Measurements from ENCODE around the gene DYRK1A. TPM values are rescaled to one million over a fixed set of nuclear protein-coding genes. Genes with fewer than 3 reads are reported as not detected.

The DYRK1A gene
- total RNA-seq, 2 donors from 2014 or later = 53.0 to 68.3 TPM

GRCh38 chr21:37432710-37433455, 66.3 kb downstream of the DYRK1A start:
- DNase-seq (no peak), ATAC-seq (no peak)
- intact Hi-C loops (cut with DNase I) = no loop called here

GRCh38 chr21:37433456-37433840, 66.9 kb downstream of the DYRK1A start:
- intact Hi-C loops (cut with DNase I) = no loop called here
- DNase-seq (no peak), ATAC-seq (no peak)

GRCh38 chr21:37435120-37435519, 68.5 kb downstream of the DYRK1A start:
- peak; percentile 98 to 99 for ATAC-seq
- peak; percentile 58 for DNase-seq
- intact Hi-C loops (cut with DNase I) = no loop called here

GRCh38 chr21:37435711-37436110, 69.1 kb downstream of the DYRK1A start:
- no peak for ATAC-seq
- no peak for DNase-seq
- intact Hi-C loops (cut with DNase I) = no loop called here

- DNase-seq (no peak), ATAC-seq (peak in 1 of 2 donors; percentile 71)
- intact Hi-C loops (cut with DNase I) = no loop called here
Measured at GRCh38 chr21:37436174-37436573, 69.6 kb downstream of the DYRK1A start.

- no peak for ATAC-seq
- intact Hi-C loops (cut with DNase I) = no loop called here
- DNase-seq = no peak
Measured at GRCh38 chr21:37437376-37438080, 71.0 kb downstream of the DYRK1A start.

GRCh38 chr21:37443683-37444082, 77.1 kb downstream of the DYRK1A start:
- no peak for DNase-seq
- no peak for ATAC-seq
- intact Hi-C loops (cut with DNase I) = no loop called here

- intact Hi-C loops (cut with DNase I) = no loop called here
- no peak for DNase-seq
- ATAC-seq = peak in 1 of 2 donors; percentile 80
Measured at GRCh38 chr21:37445228-37445627, 78.7 kb downstream of the DYRK1A start.

GRCh38 chr21:37446552-37446951, 80.0 kb downstream of the DYRK1A start:
- intact Hi-C loops (cut with DNase I) = no loop called here
- no peak for DNase-seq
- ATAC-seq = no peak

- intact Hi-C loops (cut with DNase I) = no loop called here
- no peak for DNase-seq
- ATAC-seq = no peak
Measured at GRCh38 chr21:37447288-37447936, 80.8 kb downstream of the DYRK1A start.

GRCh38 chr21:37449302-37449937, 82.8 kb downstream of the DYRK1A start:
- ATAC-seq (no peak), DNase-seq (no peak)
- intact Hi-C loops (cut with DNase I) = no loop called here

GRCh38 chr21:37450445-37450941, 83.9 kb downstream of the DYRK1A start:
- DNase-seq (no peak), ATAC-seq (peak in 1 of 2 donors; percentile 37)
- intact Hi-C loops (cut with DNase I) = loop anchor here in 1 of 2 donors (5.0 kb wide), 1 partner anchor 83 kb away; the partner anchor contains the start of gene DYRK1A

GRCh38 chr21:37451446-37451845, 84.9 kb downstream of the DYRK1A start:
- intact Hi-C loops (cut with DNase I) = loop anchor here in 1 of 2 donors (5.0 kb wide), 1 partner anchor 84 kb away; the partner anchor contains the start of gene DYRK1A
- ATAC-seq (no peak), DNase-seq (no peak)

GRCh38 chr21:37452227-37452626, 85.7 kb downstream of the DYRK1A start:
- DNase-seq (no peak), ATAC-seq (peak; percentile 79 to 83)
- intact Hi-C loops (cut with DNase I) = loop anchor here in 1 of 2 donors (5.0 kb wide), 1 partner anchor 85 kb away; the partner anchor contains the start of gene DYRK1A

GRCh38 chr21:37453350-37453749, 86.8 kb downstream of the DYRK1A start:
- ATAC-seq (no peak), DNase-seq (no peak)
- intact Hi-C loops (cut with DNase I) = loop anchor here in 1 of 2 donors (5.0 kb wide), 1 partner anchor 86 kb away; the partner anchor contains the start of gene DYRK1A

- peak in 1 of 2 donors; percentile 13 for ATAC-seq
- DNase-seq = no peak
- intact Hi-C loops (cut with DNase I) = loop anchor here in 1 of 2 donors (5.0 kb wide), 1 partner anchor 88 kb away; the partner anchor contains the start of gene DYRK1A
Measured at GRCh38 chr21:37454869-37455503, 88.4 kb downstream of the DYRK1A start.

GRCh38 chr21:37455504-37455911, 88.9 kb downstream of the DYRK1A start:
- ATAC-seq (peak in 1 of 2 donors; percentile 13), DNase-seq (no peak)
- intact Hi-C loops (cut with DNase I) = no loop called here

- intact Hi-C loops (cut with DNase I) = no loop called here
- ATAC-seq = peak in 1 of 2 donors; percentile 16
- DNase-seq = no peak
Measured at GRCh38 chr21:37458669-37459276, 92.2 kb downstream of the DYRK1A start.
